ENCODE data around the gene SLC2A9.

DNA sequence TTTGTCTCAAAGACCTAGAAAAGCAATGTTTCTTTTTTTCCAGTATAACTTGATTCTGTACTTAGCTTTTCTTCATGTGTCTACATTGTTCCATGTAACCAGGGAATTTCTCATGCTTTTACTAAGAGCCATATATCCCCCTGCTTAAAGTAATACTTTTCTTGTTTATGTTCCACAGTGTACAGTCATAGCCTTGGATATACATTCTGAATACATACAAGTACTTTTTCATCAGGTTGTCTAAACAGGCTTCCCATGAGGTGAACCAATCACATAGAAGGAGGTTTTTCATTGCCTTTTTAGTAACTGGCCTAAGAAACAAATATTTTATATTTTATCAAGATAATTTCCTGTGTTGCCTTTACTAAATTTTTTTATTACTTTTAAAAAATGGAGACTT lies 52.8 kb downstream of the SLC2A9 start:
- TF ChIP-seq, protein P1, sequence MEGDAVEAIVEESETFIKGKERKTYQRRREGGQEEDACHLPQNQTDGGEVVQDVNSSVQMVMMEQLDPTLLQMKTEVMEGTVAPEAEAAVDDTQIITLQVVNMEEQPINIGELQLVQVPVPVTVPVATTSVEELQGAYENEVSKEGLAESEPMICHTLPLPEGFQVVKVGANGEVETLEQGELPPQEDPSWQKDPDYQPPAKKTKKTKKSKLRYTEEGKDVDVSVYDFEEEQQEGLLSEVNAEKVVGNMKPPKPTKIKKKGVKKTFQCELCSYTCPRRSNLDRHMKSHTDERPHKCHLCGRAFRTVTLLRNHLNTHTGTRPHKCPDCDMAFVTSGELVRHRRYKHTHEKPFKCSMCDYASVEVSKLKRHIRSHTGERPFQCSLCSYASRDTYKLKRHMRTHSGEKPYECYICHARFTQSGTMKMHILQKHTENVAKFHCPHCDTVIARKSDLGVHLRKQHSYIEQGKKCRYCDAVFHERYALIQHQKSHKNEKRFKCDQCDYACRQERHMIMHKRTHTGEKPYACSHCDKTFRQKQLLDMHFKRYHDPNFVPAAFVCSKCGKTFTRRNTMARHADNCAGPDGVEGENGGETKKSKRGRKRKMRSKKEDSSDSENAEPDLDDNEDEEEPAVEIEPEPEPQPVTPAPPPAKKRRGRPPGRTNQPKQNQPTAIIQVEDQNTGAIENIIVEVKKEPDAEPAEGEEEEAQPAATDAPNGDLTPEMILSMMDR (IDR thresholded peaks at IDR 0.05; ENCODE audit: insufficient read depth, low read depth, low read length): no peak
- no peak for TF ChIP-seq EZH2 (IDR thresholded peaks at IDR 0.05; ENCODE audit: insufficient read depth, low read length)

All from astrocyte (in vitro differentiated cells and primary cell).